Measurements from ENCODE around the gene EML6. TPM values are rescaled to one million over a fixed set of nuclear protein-coding genes. Genes with fewer than 3 reads are reported as not detected.

The EML6 gene
- total RNA-seq, 1 experiment from 2014 or later = 1.5 TPM

GRCh38 chr2:54738281-54738680 is 14.8 kb downstream of the EML6 start:
- Histone ChIP-seq H3K14ac (ENCODE audit: insufficient read depth, low read length) (no peak overlapping the region), H3K23ac (ENCODE audit: insufficient read length, low read depth, low read length) (no peak overlapping the region), H2AK5ac (ENCODE audit: insufficient read length, low read length) (no peak overlapping the region), H3T11ph (ENCODE audit: low read length) (no peak overlapping the region), H3K79me1 (ENCODE audit: insufficient read depth, low read depth, low read length, poor library complexity, severe bottlenecking) (no peaks in the 10 kb centered on the region), H3K9ac (ENCODE audit: extremely low read depth, insufficient read length, low read length) (no peak overlapping the region), H2BK15ac (ENCODE audit: low read depth, low read length) (no peak overlapping the region), H3K27me3 (ENCODE audit: insufficient read depth, low read length) (no peaks in the 10 kb centered on the region), H3K18ac (ENCODE audit: insufficient read length, low read depth, low read length) (no peak overlapping the region), H2BK20ac (ENCODE audit: low read depth, low read length, poor library complexity, severe bottlenecking) (no peak overlapping the region), H4K8ac (replicated peaks; ENCODE audit: insufficient read length, low read depth, low read length) (no peak overlapping the region), H3K27ac (ENCODE audit: insufficient read length, low read depth, low read length) (no peak overlapping the region), H2BK12ac (ENCODE audit: insufficient read length, low read depth, low read length) (no peak overlapping the region), H3K23me2 (ENCODE audit: insufficient read length, low read depth, low read length, poor library complexity, severe bottlenecking) (no peaks in the 10 kb centered on the region), H4K91ac (ENCODE audit: insufficient read length, low read depth, low read length) (no peak overlapping the region), H3K4me2 (ENCODE audit: insufficient read depth, insufficient read length, low read length) (no peak overlapping the region), H3K79me2 (ENCODE audit: insufficient read depth, low read length) (no peaks in the 10 kb centered on the region), H2BK120ac (ENCODE audit: low read depth, low read length, poor library complexity, severe bottlenecking) (no peak overlapping the region), H3K56ac (ENCODE audit: insufficient read length, low read depth, low read length) (no peak overlapping the region), H2BK5ac (ENCODE audit: insufficient read length, low read length) (no peak overlapping the region), H2AFZ (ENCODE audit: low read length) (no peak overlapping the region), H3K4ac (ENCODE audit: low read depth, low read length) (no peak overlapping the region), H3K9me3 (ENCODE audit: control insufficient read depth, low read depth, low read length) (no peaks in the 10 kb centered on the region), H4K5ac (ENCODE audit: insufficient read length, low read depth, low read length) (no peak overlapping the region), H4K20me1 (ENCODE audit: control insufficient read depth, insufficient read depth, insufficient read length) (peaks cover 4% of the 10 kb centered on the region), H3K4me1 (ENCODE audit: insufficient read depth, low read length) (no peaks in the 10 kb centered on the region)
- Mint-ChIP-seq H3K27me3 (ENCODE audit: low read depth) (no peaks in the 10 kb centered on the region; the same call in 1 of the 2 replicates), H3K27ac (no peak overlapping the region), H3K4me3 (no peak overlapping the region), H3K36me3 (ENCODE audit: insufficient read depth in 1 of 3, low read depth in 3 of 3) (no peaks in the 10 kb centered on the region), H3K9me3 (no peaks in the 10 kb centered on the region), H3K4me1 (peaks cover 2 to 5% of the 10 kb centered on the region in 2 experiments; a peak in 3 of 4 replicates)
- TF ChIP-seq CTCF (conservative IDR thresholded peaks at IDR 0.05) = no peak
- DNase-seq = no peak
